HPDE6-E6E7 (cell line): ENCODE results near the gene TSPAN9.
A peak's percentile ranks its signal among the peaks of the same experiment; 100 is the strongest.

Experiments used
- DNase-seq: peaks from one replicate; pipeline ENCODE4 v3.0.0; 2011; ENCODE audit warnings: missing footprints; ENCODE audit errors: extremely low spot score

TSPAN9 gene

GRCh38 chr12:3164454-3165077 lies 87.4 kb downstream of the TSPAN9 start:
- no peak for DNase-seq

- DNase-seq = no peak
Observed at GRCh38 chr12:3165078-3165980, 88.2 kb downstream of the TSPAN9 start.

GRCh38 chr12:3167636-3168035 lies 90.5 kb downstream of the TSPAN9 start:
- DNase-seq = no peak

GRCh38 chr12:3168223-3169221 lies 91.3 kb downstream of the TSPAN9 start:
- peak; percentile 93 for DNase-seq

- DNase-seq = peak; percentile 91
Observed at GRCh38 chr12:3170423-3171194, 93.4 kb downstream of the TSPAN9 start.

- DNase-seq = no peak
Observed at GRCh38 chr12:3171195-3171591, 94.0 kb downstream of the TSPAN9 start.

- DNase-seq = no peak
Observed at GRCh38 chr12:3172124-3173007, 95.2 kb downstream of the TSPAN9 start.

- DNase-seq = no peak
Observed at GRCh38 chr12:3173008-3173553, 95.9 kb downstream of the TSPAN9 start.

GRCh38 chr12:3173912-3174311 lies 96.7 kb downstream of the TSPAN9 start:
- no peak for DNase-seq

- no peak for DNase-seq
Observed at GRCh38 chr12:3175238-3175637, 98.1 kb downstream of the TSPAN9 start.

GRCh38 chr12:3176754-3177153 lies 99.6 kb downstream of the TSPAN9 start:
- no peak for DNase-seq

GRCh38 chr12:3177778-3178425 lies 100.7 kb downstream of the TSPAN9 start:
- no peak for DNase-seq

GRCh38 chr12:3178671-3179313 lies 101.6 kb downstream of the TSPAN9 start:
- no peak for DNase-seq

GRCh38 chr12:3179731-3180130 lies 102.6 kb downstream of the TSPAN9 start:
- no peak for DNase-seq

- no peak for DNase-seq
Observed at GRCh38 chr12:3182426-3182825, 105.2 kb downstream of the TSPAN9 start.

- DNase-seq = no peak
Observed at GRCh38 chr12:3184485-3184884, 107.3 kb downstream of the TSPAN9 start.

GRCh38 chr12:3185260-3185870 lies 108.2 kb downstream of the TSPAN9 start:
- no peak for DNase-seq

- DNase-seq = no peak
Observed at GRCh38 chr12:3186546-3187215, 109.5 kb downstream of the TSPAN9 start.
